Activated CD4-positive, CD25-positive, alpha-beta regulatory T cell treated with anti-CD3 and anti-CD28 coated beads, Interleukin-2, amount 50 U/mL, for 72 hours (primary cell): ENCODE results near the gene ATP5PF.
"Not testable (repeated sequence)": the region's sequence is repeated elsewhere in the genome, so short reads cannot be mapped to it uniquely, and the experiment has no call there.

Source experiments
- DNase-seq: peaks from one replicate; pipeline ENCODE4 v3.0.0; 2021

ATP5PF gene

GRCh38 chr21:25721987-25722386, 12.7 kb downstream of the ATP5PF start:
- DNase-seq, result no peak

- no peak for DNase-seq
Observed at GRCh38 chr21:25717491-25718147, 17.1 kb downstream of the ATP5PF start.

GRCh38 chr21:25714066-25714465, 20.6 kb downstream of the ATP5PF start:
- not testable (repeated sequence) for DNase-seq

GRCh38 chr21:25710550-25710949, 24.2 kb downstream of the ATP5PF start:
- no peak for DNase-seq

DNA sequence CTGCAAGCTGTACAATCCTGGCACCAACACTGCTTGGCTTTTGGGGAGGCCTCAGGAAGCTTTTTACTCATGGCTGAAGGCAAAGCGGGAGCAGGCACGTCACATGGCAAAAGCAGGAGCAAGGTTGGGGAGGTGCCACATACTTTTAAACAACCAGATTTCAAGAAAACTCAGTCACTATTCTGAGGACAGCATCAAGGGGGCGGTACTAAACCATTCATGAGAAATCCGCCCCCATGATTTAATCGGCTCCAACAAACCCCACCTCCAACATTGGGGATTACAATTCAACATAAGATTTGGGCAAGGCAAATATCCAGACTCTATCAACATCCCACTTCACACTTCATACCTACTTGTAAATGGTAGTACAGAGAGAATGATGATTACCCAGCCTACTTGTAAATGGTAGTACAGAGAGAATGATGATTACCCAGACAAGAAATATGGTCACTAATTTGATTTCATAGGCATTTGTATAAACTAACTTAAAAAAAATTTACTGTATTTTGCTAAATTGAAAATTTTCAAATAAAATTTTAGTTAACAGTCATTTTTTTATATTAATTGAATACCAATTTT, 24.9 kb downstream of the ATP5PF start:
- no peak for DNase-seq

- DNase-seq, result peak; percentile 36
Observed at GRCh38 chr21:25708467-25709065, 26.1 kb downstream of the ATP5PF start.

GRCh38 chr21:25701529-25701928, 33.2 kb downstream of the ATP5PF start:
- DNase-seq, result no peak

GRCh38 chr21:25700741-25701140, 34.0 kb downstream of the ATP5PF start:
- no peak for DNase-seq

- not testable (repeated sequence) for DNase-seq
Observed at GRCh38 chr21:25695461-25695860, 39.2 kb downstream of the ATP5PF start.

DNA sequence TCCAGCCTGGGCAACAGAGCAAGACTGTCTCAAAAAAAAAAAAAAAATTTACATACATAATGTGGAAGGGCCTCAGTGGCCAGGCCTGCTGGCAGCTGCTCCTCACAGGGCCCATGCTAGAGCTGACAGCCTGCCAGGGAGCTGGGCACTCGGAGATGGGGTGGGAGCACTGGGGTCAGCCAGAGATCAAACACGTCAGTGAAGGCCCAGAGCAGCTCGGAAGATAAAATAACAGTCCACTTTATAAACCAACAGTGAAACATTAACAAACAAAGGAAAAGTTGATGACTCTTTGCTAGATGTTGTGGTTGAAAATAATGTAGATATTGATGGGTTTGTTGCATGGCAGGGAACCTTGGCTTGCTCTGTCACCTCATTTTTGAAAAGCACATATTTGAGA, 42.7 kb downstream of the ATP5PF start:
- no peak for DNase-seq

GRCh38 chr21:25689226-25689625, 45.5 kb downstream of the ATP5PF start:
- no peak for DNase-seq

- DNase-seq, result no peak
Observed at GRCh38 chr21:25688275-25689155, 46.2 kb downstream of the ATP5PF start.

DNA sequence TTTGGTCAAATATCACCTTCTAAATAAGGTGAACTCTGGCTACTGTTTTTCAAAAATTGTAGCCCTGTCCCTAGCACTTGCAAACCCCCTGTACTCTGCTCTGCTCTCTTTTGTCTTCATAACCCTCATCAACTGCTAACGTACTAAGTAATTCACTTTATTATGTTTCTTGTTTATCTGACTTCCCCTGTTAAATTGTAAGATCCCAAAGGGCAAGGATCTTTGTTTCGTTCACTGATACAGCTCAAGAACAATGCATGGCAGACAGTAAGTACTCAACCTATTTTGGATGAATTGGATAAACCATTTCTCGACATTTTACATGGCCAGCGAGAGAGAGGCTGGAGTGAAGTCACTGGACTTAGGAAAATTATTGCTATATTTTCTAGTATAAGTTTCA, 46.9 kb downstream of the ATP5PF start:
- DNase-seq, result no peak

GRCh38 chr21:25682382-25682781, 52.3 kb downstream of the ATP5PF start:
- DNase-seq, result no peak

DNA sequence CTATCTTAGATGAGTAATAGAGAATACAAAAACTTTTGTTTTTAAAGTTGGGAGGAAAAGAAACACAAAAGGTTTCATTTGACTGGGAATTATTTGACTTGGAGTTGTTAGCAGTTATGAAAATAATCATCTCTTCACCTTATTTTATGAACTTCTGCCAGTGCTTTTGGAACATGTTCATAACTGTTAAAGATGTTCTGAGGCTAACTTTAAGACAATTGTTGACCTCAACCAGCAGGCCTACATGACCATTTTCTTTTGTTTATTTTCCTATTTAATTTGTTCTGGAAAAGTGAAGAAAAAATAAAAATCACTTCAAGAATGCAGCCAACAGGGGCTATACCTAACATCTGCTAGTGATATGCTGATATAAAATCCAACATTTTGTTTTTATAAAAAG, 58.3 kb downstream of the ATP5PF start:
- DNase-seq, result no peak
